ENCODE data around the gene POGZ.

DNA sequence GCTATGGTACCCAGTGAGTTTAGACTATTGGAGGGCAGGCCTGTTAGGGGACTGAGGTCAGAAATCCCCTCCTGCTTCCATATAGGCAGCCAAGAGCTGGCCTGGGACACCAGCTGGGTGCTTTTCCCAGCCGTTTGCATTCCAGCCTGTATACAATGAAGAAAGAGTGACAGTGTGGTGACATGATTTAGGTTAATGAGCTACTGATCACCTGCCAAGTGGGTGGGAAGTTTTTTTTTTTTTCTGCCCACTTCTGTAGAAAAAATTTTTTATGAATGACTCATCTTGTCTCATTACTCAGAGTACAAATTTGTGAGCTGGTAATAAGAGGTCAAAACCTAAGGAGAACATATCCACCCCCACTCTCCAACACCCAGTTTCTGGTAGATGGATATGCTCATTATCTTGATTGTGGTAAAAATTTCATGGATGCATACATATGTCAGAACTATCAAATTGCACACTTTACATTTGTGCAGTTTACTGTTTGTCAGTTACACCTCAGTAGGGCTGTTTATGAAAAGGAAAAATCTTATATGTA is 35.5 kb upstream of the POGZ start:
- TF ChIP-seq, protein P1, sequence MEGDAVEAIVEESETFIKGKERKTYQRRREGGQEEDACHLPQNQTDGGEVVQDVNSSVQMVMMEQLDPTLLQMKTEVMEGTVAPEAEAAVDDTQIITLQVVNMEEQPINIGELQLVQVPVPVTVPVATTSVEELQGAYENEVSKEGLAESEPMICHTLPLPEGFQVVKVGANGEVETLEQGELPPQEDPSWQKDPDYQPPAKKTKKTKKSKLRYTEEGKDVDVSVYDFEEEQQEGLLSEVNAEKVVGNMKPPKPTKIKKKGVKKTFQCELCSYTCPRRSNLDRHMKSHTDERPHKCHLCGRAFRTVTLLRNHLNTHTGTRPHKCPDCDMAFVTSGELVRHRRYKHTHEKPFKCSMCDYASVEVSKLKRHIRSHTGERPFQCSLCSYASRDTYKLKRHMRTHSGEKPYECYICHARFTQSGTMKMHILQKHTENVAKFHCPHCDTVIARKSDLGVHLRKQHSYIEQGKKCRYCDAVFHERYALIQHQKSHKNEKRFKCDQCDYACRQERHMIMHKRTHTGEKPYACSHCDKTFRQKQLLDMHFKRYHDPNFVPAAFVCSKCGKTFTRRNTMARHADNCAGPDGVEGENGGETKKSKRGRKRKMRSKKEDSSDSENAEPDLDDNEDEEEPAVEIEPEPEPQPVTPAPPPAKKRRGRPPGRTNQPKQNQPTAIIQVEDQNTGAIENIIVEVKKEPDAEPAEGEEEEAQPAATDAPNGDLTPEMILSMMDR (IDR thresholded peaks at IDR 0.05), result no peak
- TF ChIP-seq POLR2A (IDR thresholded peaks at IDR 0.05), result no peak
